A673 (cell line): ENCODE results near the gene MS4A15.

Source experiments
- CTCF ChIP-seq: fragments of 300-800, 200-600 bp; sonication (generic); conservative IDR thresholded peaks from 2 replicates; pipeline ENCODE4 v1.5.1; 2017; ENCODE audit warnings: low read depth, mild to moderate bottlenecking, antibody characterized with exemption, low read length, moderate library complexity, mixed read lengths
- EZH2 ChIP-seq: fragments of 200-600 bp; sonication (generic); IDR thresholded peaks from 2 replicates; pipeline ENCODE4 v1.6.1; 2017; ENCODE audit warnings: borderline replicate concordance, low read depth, mild to moderate bottlenecking, mixed read lengths, antibody characterized with exemption, low read length; ENCODE audit not compliant: poor library complexity, severe bottlenecking

GRCh38 chr11:60790726-60791125 is 34.1 kb downstream of the MS4A15 start:
- TF ChIP-seq CTCF (no peak), EZH2 (no peak)
